GM12865 (cell line): ENCODE measurements around the gene PPP2R5B.

Experiments
- DNase-seq: peaks from one replicate; pipeline ENCODE4 v3.0.0; 2010; ENCODE audit warnings: low read depth
- H3K4me3 ChIP-seq: 2 replicates; pipeline ENCODE4 v1.5.1; 2011; ENCODE audit warnings: mild to moderate bottlenecking, low read depth, low read length, control low read depth
- CTCF ChIP-seq: IDR thresholded peaks from 2 replicates; pipeline ENCODE4 v1.5.1; 2011; ENCODE audit warnings: low read length, control low read depth, low read depth, inconsistent platforms; ENCODE audit not compliant: insufficient read depth; ENCODE audit errors: missing control alignments

Gene PPP2R5B

GRCh38 chr11:64954201-64954600 lies 29.7 kb downstream of the PPP2R5B start:
- H3K4me3 ChIP-seq: no peak overlapping the region
- DNase-seq: no peak
- TF ChIP-seq CTCF: no peak

- no peak for DNase-seq
- no peak for TF ChIP-seq CTCF
- H3K4me3 ChIP-seq: no peak overlapping the region
These were observed 35.0 kb downstream of the PPP2R5B start for GRCh38 chr11:64959498-64959897.

- no peak for DNase-seq
- no peak for TF ChIP-seq CTCF
- no peak overlapping the region for H3K4me3 ChIP-seq
These were observed 36.2 kb downstream of the PPP2R5B start for GRCh38 chr11:64960719-64961118.

DNA sequence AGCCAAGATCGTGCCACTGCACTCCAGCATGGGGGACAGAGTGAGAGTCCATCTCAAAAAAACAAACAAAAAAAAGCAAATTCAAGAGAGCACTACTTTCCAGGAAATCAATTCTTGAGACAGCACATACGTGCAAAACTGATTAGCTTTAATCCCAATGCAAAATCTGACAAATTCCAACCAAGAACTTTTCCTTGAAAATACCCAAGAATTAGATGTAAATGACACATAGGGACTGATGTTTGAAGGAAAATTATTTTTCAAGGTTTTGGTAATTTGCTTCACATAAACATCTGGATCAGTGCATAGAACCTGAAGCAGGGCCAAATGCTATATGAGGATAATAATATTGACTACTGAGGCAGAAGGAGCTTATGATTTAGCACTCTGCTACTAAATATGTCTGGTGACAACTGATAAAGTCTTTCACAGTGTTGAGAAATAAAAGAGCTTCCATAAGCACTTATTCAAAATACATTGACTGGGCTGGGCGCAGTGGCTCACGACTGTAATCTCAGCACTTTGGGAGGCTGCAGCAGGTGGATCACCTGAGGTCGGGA lies 38.7 kb downstream of the PPP2R5B start:
- no peak for DNase-seq
- no peak for TF ChIP-seq CTCF

GRCh38 chr11:64967375-64967774 lies 42.9 kb downstream of the PPP2R5B start:
- no peak for TF ChIP-seq CTCF
- DNase-seq: no peak
- no peak overlapping the region for H3K4me3 ChIP-seq

More for the DNA sequence above, 38.7 kb downstream of the PPP2R5B start:
- no peak overlapping the region for H3K4me3 ChIP-seq

DNA sequence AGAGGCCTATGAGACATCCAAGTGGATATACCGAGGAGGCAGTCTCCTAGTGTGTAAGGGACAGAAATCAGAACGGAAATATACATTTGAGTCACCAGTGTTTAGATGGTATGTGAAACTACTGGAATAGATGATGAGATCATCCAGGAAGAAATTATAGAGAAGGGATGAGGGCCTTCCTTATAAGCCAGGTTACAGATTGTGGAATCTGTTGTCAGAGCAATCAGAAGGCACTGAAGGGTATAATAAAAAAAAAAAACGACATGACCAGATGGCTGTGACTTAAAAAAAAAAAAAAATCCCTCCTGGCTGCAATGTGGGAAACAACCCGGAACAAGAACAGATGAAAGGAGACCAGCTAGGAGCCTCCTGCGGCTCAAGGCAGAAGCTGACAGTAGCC lies 44.7 kb downstream of the PPP2R5B start:
- DNase-seq: no peak
- no peak for TF ChIP-seq CTCF
- H3K4me3 ChIP-seq: no peak overlapping the region

GRCh38 chr11:64970731-64971151 lies 46.3 kb downstream of the PPP2R5B start:
- no peak overlapping the region for H3K4me3 ChIP-seq
- peak; percentile 17 for DNase-seq
- no peak for TF ChIP-seq CTCF
